GM18907 (cell line): ENCODE results near the gene UNG.

ENCODE experiments used
- ATAC-seq: cut with Tn5 transposase; IDR thresholded peaks from one replicate; pipeline ENCODE4 v1.9.1; 2021; ENCODE audit warnings: mild to moderate bottlenecking, moderate library complexity; ENCODE audit not compliant: unreplicated experiment

The UNG gene

DNA sequence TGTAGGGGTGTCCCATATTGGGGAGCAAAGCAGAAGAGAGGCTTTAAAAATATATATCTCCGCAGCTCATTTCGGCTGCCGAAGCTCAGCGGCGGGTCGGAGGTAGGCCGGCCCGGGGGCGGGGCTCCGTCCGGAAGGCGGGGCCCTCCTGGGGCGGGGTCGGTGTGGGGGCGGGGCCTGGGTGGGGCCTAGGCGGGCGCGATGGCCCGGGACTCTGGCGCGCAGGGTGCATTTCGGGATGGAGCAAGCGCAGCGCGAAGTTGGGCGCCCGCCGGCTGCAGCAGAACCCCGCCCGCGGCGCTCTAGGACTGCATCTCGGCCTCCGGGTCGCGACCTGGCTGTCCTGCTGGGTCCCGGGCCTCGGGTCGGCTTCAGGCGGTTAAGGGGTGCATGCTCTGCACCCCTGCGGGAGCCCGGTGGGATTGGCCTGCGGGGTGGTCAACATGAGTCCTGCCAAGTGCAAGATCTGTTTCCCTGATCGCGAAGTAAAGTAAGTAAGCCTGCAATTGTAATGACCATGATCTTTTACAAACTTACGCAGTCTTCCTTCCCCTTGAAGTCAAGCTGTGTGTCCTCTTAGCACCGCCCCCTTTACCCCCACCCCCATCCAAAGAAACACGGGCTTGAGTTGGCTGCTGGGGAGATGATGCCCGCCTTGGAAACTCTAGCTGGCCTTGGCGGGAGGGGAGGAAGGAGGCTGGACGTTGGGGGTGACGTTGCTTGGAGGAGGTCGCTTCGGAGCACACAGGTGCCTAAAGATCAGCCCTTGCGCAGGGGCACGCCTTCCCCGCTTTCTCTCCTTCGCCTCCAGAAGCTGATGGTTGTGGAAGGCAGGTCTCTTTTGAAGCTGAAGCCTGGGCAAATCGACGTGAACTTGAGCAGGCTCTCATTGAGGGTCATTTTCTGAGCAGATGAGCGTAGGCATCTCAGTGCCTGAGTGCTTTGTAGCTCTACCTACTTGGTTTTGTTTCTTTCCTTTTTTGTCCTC lies 57.3 kb downstream of the UNG start:
- ATAC-seq = peak; percentile 81

DNA sequence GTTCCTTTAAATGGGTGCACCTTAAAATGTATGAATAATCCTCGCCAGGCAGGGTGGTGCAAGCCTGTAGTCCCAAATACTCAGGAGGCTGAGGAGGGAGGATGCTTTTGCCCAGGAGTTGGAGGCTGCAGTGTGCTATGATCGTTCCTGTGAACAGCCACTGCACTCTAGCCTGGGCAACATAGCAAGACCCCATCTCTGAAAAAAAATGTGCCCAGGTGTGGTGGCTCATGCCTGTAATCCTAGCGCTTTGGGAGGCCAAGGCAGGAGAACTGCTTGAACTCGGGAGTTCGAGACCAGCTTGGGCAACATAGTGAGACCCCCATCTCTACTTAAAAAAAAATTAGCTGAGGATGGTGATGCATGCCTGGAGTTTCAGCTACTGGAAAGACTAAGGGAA lies 58.6 kb downstream of the UNG start:
- no peak for ATAC-seq

DNA sequence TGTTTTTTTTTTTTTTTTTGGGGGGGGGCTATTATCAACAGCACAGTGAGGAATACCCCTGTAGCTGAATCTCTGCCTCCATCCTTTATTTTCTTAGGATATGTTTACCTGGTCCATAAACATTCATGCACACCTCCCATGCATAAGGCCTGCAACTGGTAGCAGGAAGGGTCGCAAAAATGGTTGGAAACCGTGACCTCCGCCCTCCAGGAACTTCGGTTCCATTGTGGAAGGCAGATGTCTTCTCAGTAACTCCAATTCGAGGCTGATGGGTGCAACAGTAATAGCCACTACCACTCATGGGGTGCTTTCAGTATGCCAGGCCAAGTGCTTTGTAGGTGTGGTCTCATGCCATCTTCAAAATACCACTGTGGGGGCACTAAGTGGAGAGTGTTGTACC lies 59.2 kb downstream of the UNG start:
- no peak for ATAC-seq

DNA sequence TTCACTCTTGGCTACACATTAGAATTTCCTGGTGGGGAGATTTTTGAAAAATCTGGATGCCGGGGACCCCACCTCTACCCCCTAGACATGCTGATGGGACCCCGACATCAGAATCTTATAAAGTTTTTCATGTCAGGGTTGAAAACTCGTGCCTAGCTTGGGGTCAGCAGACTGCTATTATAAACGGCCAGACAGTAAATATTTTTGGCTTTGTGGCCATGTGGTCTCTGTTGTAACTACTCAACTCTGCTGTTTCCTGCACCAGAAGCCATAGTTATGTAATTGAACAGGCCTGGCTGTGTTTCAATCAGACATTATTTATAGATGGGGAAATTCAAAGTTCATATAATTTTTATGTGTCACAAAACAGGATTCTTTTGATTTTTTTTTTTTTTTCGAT lies 60.6 kb downstream of the UNG start:
- ATAC-seq = no peak

DNA sequence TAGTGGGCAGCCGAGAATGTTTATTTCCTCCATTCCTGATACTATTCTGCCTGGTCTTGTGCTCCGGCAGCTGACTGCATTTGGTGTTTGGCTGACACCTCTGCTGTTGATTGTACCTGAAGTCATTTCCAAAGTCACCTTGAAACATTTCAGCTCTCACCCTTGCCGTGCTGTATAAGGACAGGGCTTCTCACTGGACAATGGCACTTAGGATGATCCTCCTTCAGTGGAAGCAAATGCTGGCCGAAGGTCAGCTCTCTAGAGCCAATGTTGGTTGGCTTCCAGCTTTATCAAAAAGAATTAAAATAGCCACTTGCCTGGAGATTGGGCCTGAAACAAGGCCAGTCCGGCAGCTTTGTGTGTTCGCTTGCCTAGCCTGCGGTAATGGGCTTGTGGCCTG lies 63.0 kb downstream of the UNG start:
- no peak for ATAC-seq
